Activated gamma-delta T cell treated with Interleukin-2 at 50 U/mL for 16 hours (primary cell): ENCODE data around the gene SLC6A8.
"Not testable (repeated sequence)": the region's sequence is repeated elsewhere in the genome, so short reads cannot be mapped to it uniquely, and the experiment has no call there.

Experiments
- DNase-seq: peaks from one replicate; pipeline ENCODE4 v3.0.0-alpha.2; 2020

Gene SLC6A8

GRCh38 chrX:153709726-153710674 is 22.3 kb downstream of the SLC6A8 start:
- no peak for DNase-seq

GRCh38 chrX:153714256-153714655 is 26.5 kb downstream of the SLC6A8 start:
- DNase-seq = no peak

- DNase-seq = no peak
Observed at GRCh38 chrX:153717445-153717844, 29.7 kb downstream of the SLC6A8 start.

- DNase-seq = no peak
Observed at GRCh38 chrX:153719238-153719637, 31.5 kb downstream of the SLC6A8 start.

- DNase-seq = no peak
Observed at GRCh38 chrX:153719701-153720100, 32.0 kb downstream of the SLC6A8 start.

GRCh38 chrX:153722704-153723350 is 35.1 kb downstream of the SLC6A8 start:
- DNase-seq = no peak

GRCh38 chrX:153723351-153724251 is 35.9 kb downstream of the SLC6A8 start:
- peak; percentile 35 for DNase-seq

GRCh38 chrX:153724252-153725038 is 36.7 kb downstream of the SLC6A8 start, which contains the start of the genes ABCD1 and BCAP31:
TSS of gene ABCD1 (plus strand) at chrX:153724856. CDS start at chrX:153725267, 411 bp downstream.
TSS of gene BCAP31 (minus strand) at chrX:153724387. CDS start at chrX:153723244, 1,143 bp downstream.
- DNase-seq = peak; percentile 83

- DNase-seq = no peak
Observed at GRCh38 chrX:153725039-153725831, 37.5 kb downstream of the SLC6A8 start.

- no peak for DNase-seq
Observed at GRCh38 chrX:153725832-153726285, 38.1 kb downstream of the SLC6A8 start.

- DNase-seq = no peak
Observed at GRCh38 chrX:153726286-153727122, 38.8 kb downstream of the SLC6A8 start.

GRCh38 chrX:153727123-153727931 is 39.6 kb downstream of the SLC6A8 start:
- no peak for DNase-seq

- no peak for DNase-seq
Observed at GRCh38 chrX:153728095-153728494, 40.4 kb downstream of the SLC6A8 start.

- DNase-seq = no peak
Observed at GRCh38 chrX:153728951-153729631, 41.4 kb downstream of the SLC6A8 start.

GRCh38 chrX:153730115-153730514 is 42.4 kb downstream of the SLC6A8 start:
- DNase-seq = not testable (repeated sequence)

- DNase-seq = no peak
Observed at GRCh38 chrX:153731117-153731844, 43.6 kb downstream of the SLC6A8 start.

GRCh38 chrX:153731845-153732215 is 44.1 kb downstream of the SLC6A8 start:
- no peak for DNase-seq

- no peak for DNase-seq
Observed at GRCh38 chrX:153732401-153732800, 44.7 kb downstream of the SLC6A8 start.
